EL (cell line): ENCODE measurements around the gene HECTD1.
A peak's percentile ranks its signal among the peaks of the same experiment; 100 is the strongest.
"Not testable (repeated sequence)": the region's sequence is repeated elsewhere in the genome, so short reads cannot be mapped to it uniquely, and the experiment has no call there.

Source experiments
- DNase-seq: peaks from one replicate; pipeline ENCODE4 v3.0.0-alpha.2; 2016

HECTD1 gene

DNA sequence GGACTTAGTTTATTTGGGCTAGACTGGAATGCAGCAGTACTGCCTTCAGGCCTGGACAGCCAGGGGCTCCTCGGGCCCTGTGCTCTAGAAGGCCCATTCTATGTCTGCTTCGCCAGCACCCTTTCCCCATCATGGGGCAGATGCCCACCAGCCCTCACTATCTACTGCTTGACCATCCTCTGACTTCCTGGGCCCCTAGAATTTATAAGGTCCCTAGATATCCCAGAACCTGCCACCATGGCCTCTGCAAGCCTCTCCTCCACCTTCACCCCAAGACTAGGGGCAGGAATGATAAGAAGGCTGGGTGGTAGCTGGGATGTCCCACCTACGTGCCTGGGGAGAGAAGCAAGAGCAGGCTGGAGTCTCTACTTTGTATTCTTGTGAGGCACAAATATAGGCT lies 122.6 kb downstream of the HECTD1 start:
- no peak for DNase-seq

DNA sequence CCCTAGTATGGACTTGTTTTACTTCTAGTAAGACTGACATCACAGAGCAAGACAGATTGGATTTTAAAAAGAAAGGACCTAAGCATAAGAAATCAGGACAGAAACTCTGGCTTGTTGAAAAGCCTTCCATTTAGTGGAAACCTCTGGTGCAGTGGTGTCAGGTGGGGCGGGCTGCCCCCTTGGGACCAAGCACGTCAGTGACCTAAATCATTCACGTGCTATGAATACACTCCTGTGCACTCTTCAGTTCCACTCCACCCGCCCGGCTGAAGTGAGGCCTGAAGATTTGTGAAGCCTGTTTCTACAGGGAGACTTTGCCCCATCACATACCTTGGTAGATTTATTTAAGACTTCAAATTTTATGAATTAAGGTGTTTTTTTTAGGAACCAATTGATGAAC lies 123.2 kb downstream of the HECTD1 start:
- no peak for DNase-seq

DNA sequence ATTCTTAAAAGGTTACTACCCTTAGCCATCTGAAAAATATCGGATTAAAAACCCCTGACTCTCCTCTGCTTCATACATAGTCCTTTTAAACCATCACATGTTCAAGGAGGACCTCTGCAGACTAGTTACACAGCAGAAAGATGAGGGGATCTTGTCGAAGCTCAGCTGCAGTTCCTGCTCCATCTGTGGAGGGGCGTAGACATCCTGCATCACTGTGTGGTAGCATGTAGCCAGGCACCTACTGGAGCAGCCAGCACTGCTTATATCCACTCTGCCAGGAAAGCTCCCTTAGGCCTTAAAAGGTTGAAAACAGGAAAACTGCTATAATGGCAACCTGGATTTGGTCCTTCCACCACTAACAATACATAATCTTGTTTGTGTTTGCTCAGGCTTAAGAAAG lies 123.8 kb downstream of the HECTD1 start:
- no peak for DNase-seq

DNA sequence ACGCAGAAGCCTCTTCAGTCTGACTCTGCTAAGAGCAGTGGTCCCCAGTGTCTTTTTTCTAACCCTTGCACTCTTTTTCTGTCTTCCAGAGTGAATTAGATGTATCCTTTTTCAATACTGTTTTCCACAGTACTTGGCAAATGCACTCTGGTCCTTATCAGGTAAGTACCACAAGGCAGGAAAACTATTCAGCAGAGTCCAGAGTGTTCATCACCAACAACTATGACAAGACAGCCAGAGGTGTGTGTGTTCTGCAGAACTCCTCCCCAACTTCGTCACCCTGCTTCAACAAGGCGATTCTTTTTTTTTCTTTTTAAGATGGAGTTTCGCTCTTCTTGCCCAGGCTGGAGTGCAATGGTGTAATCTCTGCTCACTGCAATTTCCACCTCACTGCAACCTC lies 127.1 kb downstream of the HECTD1 start:
- DNase-seq = no peak

DNA sequence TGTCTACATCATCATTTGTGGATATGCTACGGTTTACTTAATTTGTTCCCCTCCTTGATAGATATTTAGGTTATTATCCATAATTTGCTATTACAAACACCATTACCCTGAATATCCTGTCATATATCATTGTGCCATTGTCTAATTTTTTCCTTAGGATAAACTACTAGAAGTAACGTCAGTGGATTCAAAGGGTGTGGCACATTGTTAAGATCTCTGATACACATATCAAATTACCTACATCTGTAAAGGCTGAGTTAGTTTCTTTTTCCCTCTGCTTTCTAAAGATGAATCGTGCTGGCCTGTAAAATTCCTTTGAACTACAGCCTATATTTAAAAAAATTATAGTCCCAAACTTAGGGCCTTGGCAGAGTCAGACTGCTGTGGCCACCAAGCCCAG lies 127.5 kb downstream of the HECTD1 start:
- no peak for DNase-seq

DNA sequence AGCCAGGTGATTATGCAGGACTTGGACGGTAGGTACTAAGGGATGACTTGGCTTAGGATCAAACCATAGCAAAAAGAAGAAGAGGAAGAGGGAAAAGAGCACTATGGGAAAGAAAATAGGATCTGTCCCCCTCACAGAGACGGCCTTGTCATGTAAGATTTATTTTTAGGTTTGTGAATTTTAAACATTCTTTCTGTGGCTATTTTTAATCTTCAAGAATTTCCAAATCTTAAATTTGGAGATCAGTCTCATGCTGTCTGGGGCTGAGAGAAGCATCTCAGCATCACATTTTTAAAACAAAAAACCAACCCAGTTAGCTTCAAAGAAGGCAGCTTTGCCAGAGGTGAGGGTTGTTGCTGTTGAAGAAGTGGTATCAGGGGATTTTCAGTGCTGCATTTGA lies 128.8 kb downstream of the HECTD1 start:
- no peak for DNase-seq

DNA sequence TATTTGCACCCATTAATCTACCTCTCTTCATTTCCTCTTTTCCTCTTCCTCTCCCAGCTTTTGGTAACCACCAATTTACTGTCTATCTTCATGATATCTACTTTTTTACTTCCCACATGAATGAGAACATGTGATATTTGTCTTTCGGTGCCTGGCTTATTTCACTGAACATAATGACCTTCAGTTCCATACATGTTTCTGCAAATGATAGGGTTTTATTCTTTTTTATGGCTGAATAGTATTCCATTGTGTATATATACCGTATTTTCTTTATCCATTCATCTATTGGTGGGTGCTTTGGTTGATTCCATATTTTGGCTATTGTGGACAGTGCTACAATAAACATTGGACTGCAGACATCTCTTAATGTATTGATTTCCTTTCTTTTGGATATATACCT lies 132.4 kb downstream of the HECTD1 start:
- DNase-seq = no peak

DNA sequence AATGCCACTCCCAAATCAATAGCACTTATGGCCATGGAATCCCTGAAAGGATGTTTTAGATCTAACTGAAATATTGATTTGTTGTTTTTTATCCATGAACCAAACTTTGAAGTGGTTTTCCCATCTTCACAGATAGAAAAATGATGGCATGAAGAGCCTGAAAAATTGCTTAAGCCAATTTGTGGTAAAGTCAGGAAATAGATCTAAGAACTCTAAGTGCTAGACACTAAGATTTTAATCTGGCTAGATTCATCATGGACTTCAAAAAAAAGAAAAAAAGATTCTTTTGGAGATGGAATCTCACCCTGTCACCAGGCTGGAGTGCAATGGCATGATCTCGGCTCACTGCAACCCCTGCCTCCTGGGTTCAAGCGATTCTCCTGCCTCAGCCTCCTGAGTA lies 136.4 kb downstream of the HECTD1 start:
- DNase-seq = no peak

DNA sequence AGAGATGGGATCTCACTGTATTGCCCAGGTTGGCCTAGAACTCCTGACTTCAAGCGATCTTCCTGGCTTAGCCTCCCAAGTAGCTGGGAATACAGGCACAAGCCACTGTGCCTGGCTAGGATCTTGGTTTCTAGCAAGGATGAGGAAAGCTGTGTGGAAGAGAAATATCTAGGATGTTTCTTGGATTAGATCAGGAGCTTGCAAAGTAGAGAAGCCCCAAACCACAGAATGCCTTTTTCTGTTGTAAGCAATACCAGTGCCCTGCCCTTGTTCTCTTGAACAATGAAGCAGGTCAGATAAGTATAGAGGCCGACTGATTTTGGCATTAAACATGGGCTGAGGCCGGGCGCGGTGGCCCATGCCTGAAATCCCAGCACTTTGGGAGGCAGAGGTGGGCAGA lies 137.2 kb downstream of the HECTD1 start:
- peak; percentile 91 for DNase-seq

DNA sequence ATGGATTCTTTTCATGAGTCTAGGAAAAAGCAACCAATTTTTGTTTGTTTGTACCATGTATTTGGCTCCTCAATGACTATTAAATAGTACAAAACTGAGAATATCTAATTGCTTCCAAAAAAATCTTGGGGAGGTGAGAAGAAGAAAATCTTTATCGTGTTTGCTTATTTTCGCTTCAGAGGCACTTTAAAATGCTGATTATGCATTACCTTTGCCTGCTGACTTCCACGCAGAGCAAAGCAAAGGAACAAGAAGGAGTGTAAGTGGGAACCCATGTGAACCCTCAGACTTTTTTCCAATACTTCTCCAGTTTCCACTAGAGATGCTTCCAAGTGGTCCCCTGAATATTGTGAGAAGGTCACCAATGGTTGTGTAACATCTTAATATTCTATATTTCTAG lies 138.2 kb downstream of the HECTD1 start:
- DNase-seq = no peak

DNA sequence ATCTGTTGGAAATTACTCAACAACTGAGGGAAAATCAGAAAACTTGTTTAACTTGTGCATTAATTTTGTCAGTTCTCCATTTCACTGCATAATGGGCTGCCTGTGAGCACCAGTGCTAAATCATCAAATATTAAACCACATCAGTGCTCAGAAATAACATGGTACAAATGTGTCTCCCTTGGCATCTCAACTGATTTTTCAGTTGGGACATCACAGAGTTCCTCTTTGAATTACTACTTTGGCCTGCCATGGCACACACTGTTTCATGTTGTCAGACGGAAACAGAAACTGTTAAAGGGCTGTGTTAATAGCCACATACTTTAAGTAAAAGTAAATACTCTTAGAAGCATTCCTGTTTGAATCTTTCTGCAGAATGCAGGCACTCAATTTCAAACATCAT lies 139.4 kb downstream of the HECTD1 start:
- DNase-seq = no peak

DNA sequence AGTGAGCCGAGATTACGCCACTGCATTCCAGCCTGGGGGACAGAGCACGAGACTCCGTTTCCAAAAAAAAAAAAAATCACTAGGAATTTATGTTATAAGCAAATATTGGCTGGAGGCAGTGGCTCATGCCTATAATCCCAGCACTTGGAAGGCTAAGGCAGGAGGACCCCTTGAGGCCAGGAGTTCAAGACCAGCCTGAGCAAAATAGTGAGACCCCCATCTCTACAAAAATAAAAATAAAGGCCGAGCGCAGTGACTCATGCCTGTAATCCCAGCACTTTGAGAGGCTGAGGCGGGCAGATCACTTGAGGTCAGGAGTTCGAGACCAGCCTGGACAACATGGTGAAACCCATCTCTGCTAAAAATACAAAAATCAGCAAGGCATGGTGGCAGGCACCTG lies 144.7 kb downstream of the HECTD1 start:
- DNase-seq = not testable (repeated sequence)

DNA sequence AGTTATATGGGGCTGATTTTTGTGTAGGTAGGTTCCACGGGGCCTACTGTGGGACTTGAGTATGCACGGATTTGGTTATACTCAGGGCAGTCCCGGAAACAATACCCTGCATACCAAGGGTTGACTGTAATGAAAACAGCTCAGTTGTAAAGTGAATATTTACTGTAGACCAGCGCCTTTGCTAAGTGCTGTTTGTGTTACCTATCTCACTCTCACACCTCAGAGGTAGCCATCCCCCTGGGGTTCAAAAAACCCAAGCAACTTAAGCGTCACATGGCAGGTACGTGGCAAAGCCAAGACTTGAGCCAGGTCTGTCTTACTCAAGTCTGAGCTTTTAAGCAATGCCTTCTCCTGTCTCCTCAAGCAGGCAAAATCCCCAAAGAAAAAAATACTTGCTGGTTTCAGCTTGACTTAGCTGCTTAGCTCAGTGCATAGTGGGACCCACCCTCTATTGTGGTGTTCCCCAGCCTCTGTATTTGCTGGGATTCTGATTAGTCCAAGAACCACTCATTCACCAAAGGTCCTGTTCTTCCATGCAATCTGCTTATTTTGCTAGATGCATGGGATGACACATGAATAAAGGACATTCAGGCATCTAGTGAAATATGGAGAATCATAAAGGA lies 147.2 kb downstream of the HECTD1 start:
- no peak for DNase-seq

DNA sequence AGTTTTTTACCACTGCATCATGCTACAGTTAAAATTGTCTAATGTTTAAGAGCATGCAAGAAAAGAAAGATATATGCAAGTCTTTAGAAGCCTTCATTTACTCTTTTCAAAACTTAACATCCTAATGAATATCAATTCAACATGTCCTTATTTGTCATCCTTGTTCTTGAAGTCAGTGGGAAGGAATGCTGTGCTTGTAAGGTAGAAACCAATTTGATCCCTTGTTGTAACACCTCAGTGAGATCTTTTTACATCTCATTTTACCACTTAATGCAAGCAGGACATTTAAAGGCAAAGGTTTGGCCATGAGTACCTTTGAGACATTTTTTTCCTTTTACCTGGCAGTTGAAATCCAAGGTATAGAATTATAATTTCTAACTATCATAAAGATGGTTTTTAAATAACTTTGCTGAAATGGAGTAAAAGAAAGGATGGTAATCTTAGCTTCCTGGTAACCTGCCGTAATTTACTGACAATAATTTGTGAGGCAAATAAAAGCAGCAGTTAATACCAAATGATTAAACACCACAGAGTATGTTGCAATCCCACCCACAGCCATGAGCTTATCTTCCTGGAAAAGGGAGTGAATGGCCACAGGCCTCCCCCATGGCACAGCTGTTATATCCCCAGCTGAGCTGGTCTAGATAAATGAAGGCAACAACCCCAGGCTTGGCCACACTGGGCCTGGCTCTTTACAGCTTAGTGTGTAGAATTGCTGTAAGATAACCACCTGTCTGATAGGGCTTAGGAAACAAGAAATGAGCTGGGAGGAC lies 148.3 kb downstream of the HECTD1 start:
- DNase-seq = peak; percentile 68

DNA sequence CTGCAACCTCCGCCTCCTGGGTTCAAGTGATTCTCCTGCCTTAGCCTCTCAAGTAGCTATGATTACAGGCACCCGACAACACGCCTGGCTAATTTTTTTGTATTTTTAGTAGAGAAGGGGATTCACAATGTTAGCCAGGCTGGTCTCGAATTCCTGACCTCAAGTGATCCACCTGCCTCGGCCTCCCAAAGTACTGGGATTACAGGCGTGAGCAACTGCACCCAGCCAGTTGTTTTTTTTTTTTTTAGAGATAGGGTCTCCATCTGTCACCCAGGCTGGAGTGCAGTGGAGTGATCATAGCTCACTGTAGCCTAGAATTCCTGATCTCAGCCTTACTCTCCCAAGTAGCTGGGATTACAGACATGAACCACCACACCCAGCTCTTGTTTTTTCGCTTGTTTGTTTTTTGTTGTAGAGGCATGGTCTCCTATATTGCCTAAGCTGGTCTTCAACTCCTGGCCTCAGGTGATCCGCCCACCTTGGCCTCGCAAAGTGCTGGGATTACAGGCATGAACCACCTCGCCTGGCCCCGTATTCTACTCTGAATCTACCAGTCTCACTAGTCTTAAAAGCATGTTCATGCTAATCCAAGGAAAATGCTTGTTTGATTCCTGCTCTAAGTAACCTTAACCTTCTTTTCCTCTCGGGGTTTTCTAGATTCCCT lies 149.8 kb downstream of the HECTD1 start:
- no peak for DNase-seq

DNA sequence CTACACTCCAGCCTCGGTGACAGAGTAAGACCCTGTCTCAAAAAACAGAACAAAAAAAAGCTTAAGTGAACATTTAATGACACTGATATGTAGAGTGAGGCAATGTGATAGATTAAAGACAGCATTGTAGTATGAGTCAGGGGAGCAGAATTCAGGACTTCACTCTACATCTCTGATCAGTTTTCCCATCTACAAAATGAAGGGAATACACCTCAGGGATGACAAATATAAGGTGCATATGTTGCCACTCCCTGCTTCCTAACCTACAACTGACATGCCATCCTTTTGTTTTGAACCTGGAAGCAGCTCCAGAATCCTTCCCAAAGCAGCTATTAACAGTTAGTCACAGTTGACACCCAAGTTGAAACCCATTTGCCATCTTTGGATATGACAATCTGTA lies 150.6 kb downstream of the HECTD1 start:
- no peak for DNase-seq

DNA sequence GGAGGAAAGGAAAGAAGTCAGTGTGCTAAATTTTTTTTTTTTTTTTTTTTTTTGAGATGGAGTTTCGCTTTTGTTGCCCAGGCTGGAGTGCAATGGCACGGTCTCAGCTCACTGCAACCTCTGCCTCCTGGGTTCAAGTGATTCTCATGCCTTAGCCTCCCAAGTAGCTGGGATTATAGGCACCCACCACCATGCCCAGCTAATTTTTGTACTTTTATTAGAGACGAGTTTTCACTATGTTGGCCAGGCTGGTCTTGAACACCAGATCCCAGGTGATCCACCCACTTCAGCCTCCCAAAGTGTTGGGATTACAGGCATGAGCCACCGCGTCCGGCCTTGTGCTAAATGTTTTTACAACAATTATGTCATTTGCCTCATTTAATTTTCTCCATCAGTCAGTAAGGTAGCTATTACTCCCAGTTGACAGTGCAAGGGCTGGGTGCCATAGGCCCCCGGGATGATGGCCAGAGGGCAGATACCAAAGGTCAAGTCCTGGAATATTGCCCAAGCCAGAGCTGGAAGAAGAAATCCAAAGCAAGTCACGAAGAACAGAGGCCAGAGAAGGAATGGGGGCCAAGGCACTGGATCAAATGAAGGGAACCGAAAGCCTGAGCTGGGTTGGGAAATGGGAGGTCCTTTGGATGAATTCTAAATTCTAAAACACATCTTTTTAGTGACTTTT lies 154.5 kb downstream of the HECTD1 start:
- peak; percentile 11 for DNase-seq

DNA sequence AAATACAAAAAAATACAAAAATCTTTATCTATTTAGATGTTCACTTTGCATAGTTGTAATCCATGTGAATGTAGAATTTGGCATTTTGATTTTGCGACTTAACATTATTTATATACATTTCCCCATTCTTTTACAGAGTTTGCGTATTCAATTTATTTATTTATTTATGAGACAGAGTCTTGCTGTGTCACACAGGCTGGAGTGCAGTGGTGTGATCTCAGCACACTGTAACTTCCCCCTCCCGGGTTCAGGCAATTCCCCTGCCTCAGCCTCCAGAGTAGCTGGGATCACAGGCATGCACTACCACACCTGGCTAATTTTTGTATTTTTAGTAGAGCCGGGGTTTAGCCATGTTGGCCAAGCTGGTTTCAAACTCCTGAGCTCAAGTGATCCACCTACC lies 156.1 kb downstream of the HECTD1 start:
- DNase-seq = no peak

DNA sequence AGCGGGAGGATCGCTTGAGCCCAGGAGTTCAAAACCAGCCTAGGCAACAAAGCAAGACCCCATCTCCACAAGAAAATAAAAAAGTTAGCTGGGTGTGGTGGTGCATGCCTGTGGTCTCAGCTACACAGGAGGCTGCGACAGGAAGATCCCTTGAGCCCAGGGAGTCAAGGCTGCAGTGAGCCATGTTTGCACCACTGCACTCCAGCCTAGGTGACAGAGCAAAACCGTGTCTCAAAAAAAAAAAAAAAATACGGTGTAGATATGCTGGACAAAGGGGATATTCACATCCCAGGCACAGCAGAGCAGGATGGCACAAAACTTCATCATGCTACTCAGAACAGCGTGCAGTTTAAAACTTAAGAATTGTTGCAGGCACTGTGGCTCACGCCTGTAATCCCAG lies 156.6 kb downstream of the HECTD1 start:
- DNase-seq = no peak
